ENCODE data around the gene ADNP2.
A peak's percentile ranks its signal among the peaks of the same experiment; 100 is the strongest.

The ADNP2 gene

GRCh38 chr18:80108739-80109675, at the start of gene ADNP2:
Gene ADNP2, plus strand, starts transcription at chr18:80109262. Its CDS starts 8,281 bp downstream, at chr18:80117543.
- peak; percentile 82 for DNase-seq

GRCh38 chr18:80059945-80060344, 49.1 kb upstream of the ADNP2 start:
- DNase-seq: no peak

- DNase-seq: no peak
Observed at GRCh38 chr18:80065705-80066104, 43.4 kb upstream of the ADNP2 start.

GRCh38 chr18:80067321-80067720, 41.7 kb upstream of the ADNP2 start:
- no peak for DNase-seq

- no peak for DNase-seq
Observed at GRCh38 chr18:80067897-80068296, 41.2 kb upstream of the ADNP2 start.

- DNase-seq: no peak
Observed at GRCh38 chr18:80068571-80069272, 40.3 kb upstream of the ADNP2 start.

- no peak for DNase-seq
Observed at GRCh38 chr18:80070825-80071224, 38.2 kb upstream of the ADNP2 start.

GRCh38 chr18:80074183-80074582, 34.9 kb upstream of the ADNP2 start:
- DNase-seq: no peak

- no peak for DNase-seq
Observed at GRCh38 chr18:80074697-80075096, 34.4 kb upstream of the ADNP2 start.

GRCh38 chr18:80075940-80076339, 33.1 kb upstream of the ADNP2 start:
- DNase-seq: no peak

- no peak for DNase-seq
Observed at GRCh38 chr18:80076379-80076778, 32.7 kb upstream of the ADNP2 start.

GRCh38 chr18:80077873-80078272, 31.2 kb upstream of the ADNP2 start:
- no peak for DNase-seq

GRCh38 chr18:80086281-80086680, 22.8 kb upstream of the ADNP2 start:
- no peak for DNase-seq

- no peak for DNase-seq
Observed at GRCh38 chr18:80088036-80088435, 21.0 kb upstream of the ADNP2 start.

- no peak for DNase-seq
Observed at GRCh38 chr18:80088823-80089222, 20.2 kb upstream of the ADNP2 start.

GRCh38 chr18:80095414-80095813, 13.6 kb upstream of the ADNP2 start:
- DNase-seq: no peak

GRCh38 chr18:80096032-80096565, 13.0 kb upstream of the ADNP2 start:
- DNase-seq: no peak

- DNase-seq: no peak
Observed at GRCh38 chr18:80097201-80097600, 11.9 kb upstream of the ADNP2 start.

- DNase-seq: no peak
Observed at GRCh38 chr18:80103231-80103630, 5.8 kb upstream of the ADNP2 start.

GRCh38 chr18:80104364-80104779, 4.7 kb upstream of the ADNP2 start:
- DNase-seq: no peak

GRCh38 chr18:80105369-80106167, 3.5 kb upstream of the ADNP2 start:
- DNase-seq: no peak

- DNase-seq: no peak
Observed at GRCh38 chr18:80106482-80107051, 2.5 kb upstream of the ADNP2 start.

GRCh38 chr18:80107426-80107825, 1.6 kb upstream of the ADNP2 start:
- DNase-seq: no peak
